KMS-11 (cell line): ENCODE results near the gene EPHA7.

Source experiments
- H2AFZ ChIP-seq: fragments of 200-600 bp; sonication (generic); 2 replicates; pipeline ENCODE4 v1.6.1; 2016; ENCODE audit warnings: antibody characterized with exemption, mixed run types, low read depth
- H3K27ac ChIP-seq: fragments of 200-600 bp; sonication (generic); 2 replicates; pipeline ENCODE4 v1.6.1; 2016; ENCODE audit warnings: mild to moderate bottlenecking, mixed run types
- H3K27me3 ChIP-seq: fragments of 200-600 bp; sonication (generic); 2 replicates; pipeline ENCODE4 v1.6.1; 2017; ENCODE audit warnings: mild to moderate bottlenecking, low read depth, mixed run types, moderate library complexity; ENCODE audit not compliant: insufficient read depth
- H3K36me3 ChIP-seq: fragments of 200-600 bp; sonication (generic); 2 replicates; pipeline ENCODE4 v1.6.1; 2017; ENCODE audit warnings: mild to moderate bottlenecking, mixed run types; ENCODE audit not compliant: insufficient read depth
- H3K4me1 ChIP-seq: fragments of 200-600 bp; sonication (generic); 2 replicates; pipeline ENCODE4 v1.6.1; 2016; ENCODE audit warnings: mild to moderate bottlenecking, low read depth, mixed run types; ENCODE audit not compliant: poor library complexity, severe bottlenecking
- H3K4me2 ChIP-seq: fragments of 200-600 bp; sonication (generic); 2 replicates; pipeline ENCODE4 v1.7.0; 2016; ENCODE audit warnings: mild to moderate bottlenecking, mixed run types
- H3K4me3 ChIP-seq: fragments of 200-600 bp; sonication (generic); IDR thresholded peaks from 2 replicates; pipeline ENCODE4 v1.6.1; 2017; ENCODE audit warnings: low read depth, low read length, mixed read lengths; ENCODE audit not compliant: insufficient read depth
- H3K79me2 ChIP-seq: fragments of 200-600 bp; sonication (generic); 2 replicates; pipeline ENCODE4 v1.6.1; 2016; ENCODE audit warnings: low read depth, mixed run types; ENCODE audit not compliant: insufficient read depth
- H3K9ac ChIP-seq: fragments of 200-600 bp; sonication (generic); 2 replicates; pipeline ENCODE4 v1.6.1; 2016; ENCODE audit warnings: mild to moderate bottlenecking, mixed run types
- H4K20me1 ChIP-seq: fragments of 200-600 bp; sonication (generic); 2 replicates; pipeline ENCODE4 v1.6.1; 2016; ENCODE audit warnings: mild to moderate bottlenecking, mixed run types; ENCODE audit not compliant: insufficient read depth
- CTCF ChIP-seq: fragments of 200-600 bp; sonication (generic); conservative IDR thresholded peaks from 2 replicates; pipeline ENCODE4 v1.6.1; 2017; ENCODE audit warnings: low read depth, mild to moderate bottlenecking, antibody characterized with exemption, low read length, moderate library complexity, mixed read lengths

The EPHA7 gene

GRCh38 chr6:93307505-93308409 is 111.6 kb downstream of the EPHA7 start:
- Histone ChIP-seq H3K4me3 (no peak overlapping the region), H2AFZ (no peak overlapping the region), H3K4me2 (no peak overlapping the region), H4K20me1 (no peaks in the 10 kb centered on the region), H3K79me2 (no peaks in the 10 kb centered on the region), H3K4me1 (no peaks in the 10 kb centered on the region), H3K9ac (no peak overlapping the region), H3K36me3 (no peaks in the 10 kb centered on the region), H3K27me3 (no peaks in the 10 kb centered on the region), H3K27ac (no peak overlapping the region)
- no peak for TF ChIP-seq CTCF

GRCh38 chr6:93305088-93305487 is 114.3 kb downstream of the EPHA7 start:
- Histone ChIP-seq H2AFZ (no peak overlapping the region), H3K4me1 (no peaks in the 10 kb centered on the region)
- TF ChIP-seq CTCF: no peak

GRCh38 chr6:93304505-93304904 is 114.9 kb downstream of the EPHA7 start:
- H3K4me1 ChIP-seq: no peaks in the 10 kb centered on the region
- no peak overlapping the region for H3K4me2 ChIP-seq
- no peaks in the 10 kb centered on the region for H3K27me3 ChIP-seq
- no peak overlapping the region for H3K27ac ChIP-seq
- H3K79me2 ChIP-seq: no peaks in the 10 kb centered on the region
- no peaks in the 10 kb centered on the region for H4K20me1 ChIP-seq
- H2AFZ ChIP-seq: no peak overlapping the region
- H3K4me3 ChIP-seq: no peak overlapping the region
- no peak overlapping the region for H3K9ac ChIP-seq
- TF ChIP-seq CTCF: no peak
- H3K36me3 ChIP-seq: no peaks in the 10 kb centered on the region

More at GRCh38 chr6:93305088-93305487, 114.3 kb downstream of the EPHA7 start:
- H3K4me3 ChIP-seq: no peak overlapping the region
- no peaks in the 10 kb centered on the region for H4K20me1 ChIP-seq
- H3K36me3 ChIP-seq: no peaks in the 10 kb centered on the region
- H3K27me3 ChIP-seq: no peaks in the 10 kb centered on the region
- no peak overlapping the region for H3K4me2 ChIP-seq
- no peak overlapping the region for H3K27ac ChIP-seq
- H3K79me2 ChIP-seq: no peaks in the 10 kb centered on the region
- H3K9ac ChIP-seq: no peak overlapping the region

GRCh38 chr6:93300661-93301060 is 118.7 kb downstream of the EPHA7 start:
- no peaks in the 10 kb centered on the region for H4K20me1 ChIP-seq
- H3K36me3 ChIP-seq: no peaks in the 10 kb centered on the region
- no peak overlapping the region for H3K4me2 ChIP-seq
- H2AFZ ChIP-seq: no peak overlapping the region
- H3K4me1 ChIP-seq: no peaks in the 10 kb centered on the region
- H3K27me3 ChIP-seq: no peaks in the 10 kb centered on the region
- H3K4me3 ChIP-seq: no peak overlapping the region
- no peaks in the 10 kb centered on the region for H3K79me2 ChIP-seq
- H3K9ac ChIP-seq: no peak overlapping the region
- no peak overlapping the region for H3K27ac ChIP-seq
- no peak for TF ChIP-seq CTCF
